Natural killer cell (primary cell): Measurements from ENCODE around the gene XAB2. TPM values are rescaled to one million over a fixed set of nuclear protein-coding genes. Genes with fewer than 3 reads are reported as not detected.

Source experiments
- ATAC-seq, 3 donors: fragments of 150-1000 bp in 2 of 3; fragments of 200-7000 bp in 1 of 3; cut with Tn5 transposase; 1 replicate in 1 of 3; 2 replicates in 2 of 3; pipeline ENCODE4 v1.10.0; 2021; ENCODE audit warnings: mild to moderate bottlenecking in 2 of 3, moderate library complexity in 2 of 3
- DNase-seq, 2 donors: peaks; one replicate each; pipeline versions ENCODE4 v3.0.0 to v3.0.0-alpha.2; 2013 to 2021; ENCODE audit warnings: mixed read lengths in 1 of 2
- H3K27ac ChIP-seq: one replicate; pipeline ENCODE4 v1.5.1; 2013; ENCODE audit warnings: mild to moderate bottlenecking, low read length
- H3K27me3 ChIP-seq: one replicate; pipeline ENCODE4 v1.6.1; 2013; ENCODE audit warnings: low read length; ENCODE audit not compliant: control insufficient read depth, insufficient read depth
- H3K36me3 ChIP-seq: one replicate; pipeline ENCODE4 v1.6.1; 2013; ENCODE audit warnings: low read length; ENCODE audit not compliant: control insufficient read depth, insufficient read depth
- H3K4me1 ChIP-seq: one replicate; pipeline ENCODE4 v1.6.1; 2013; ENCODE audit warnings: low read length; ENCODE audit not compliant: control insufficient read depth, insufficient read depth
- H3K4me3 ChIP-seq: one replicate; pipeline ENCODE4 v1.5.1; 2013; ENCODE audit warnings: low read length
- H3K9me3 ChIP-seq: one replicate; pipeline ENCODE4 v1.6.1; 2013; ENCODE audit warnings: low read length; ENCODE audit not compliant: control insufficient read depth, insufficient read depth
- H3K27ac Mint-ChIP-seq, 2 donors: one replicate each; pipeline ENCODE4 v1.8.0; 2022; ENCODE audit warnings: mild to moderate bottlenecking in 2 of 2, mixed read lengths in 2 of 2, moderate library complexity in 1 of 2
- H3K27me3 Mint-ChIP-seq, 2 donors: one replicate each; pipeline ENCODE4 v1.8.0; 2022; ENCODE audit warnings: low read depth in 2 of 2, mixed read lengths in 2 of 2
- H3K36me3 Mint-ChIP-seq: one replicate; pipeline ENCODE4 v1.8.0; 2022; ENCODE audit warnings: mixed read lengths
- H3K4me1 Mint-ChIP-seq, 2 donors: one replicate each; pipeline ENCODE4 v1.8.0; 2022; ENCODE audit warnings: mixed read lengths in 2 of 2
- H3K4me3 Mint-ChIP-seq: one replicate; pipeline ENCODE4 v1.8.0; 2022; ENCODE audit warnings: mild to moderate bottlenecking, moderate library complexity, mixed read lengths
- H3K9me3 Mint-ChIP-seq, 2 donors: one replicate each; pipeline ENCODE4 v1.8.0; 2022; ENCODE audit warnings: mixed read lengths in 2 of 2
- CTCF ChIP-seq: fragments of 200-600 bp; IDR thresholded peaks from one replicate; pipeline ENCODE4 v1.8.0; 2022; ENCODE audit warnings: antibody characterized with exemption
- WGBS: methylation state at CpG from one replicate; pipeline ENCODE4 v1.1.7; 2013; ENCODE audit warnings: missing lambda C conversion rate; ENCODE audit not compliant: insufficient coverage; 5-methylcytosine and 5-hydroxymethylcytosine counted together
- intact Hi-C: fragments of 100-400 bp; cut with micrococcal nuclease; formaldehyde crosslinking; loops from one replicate; pipeline ENCODE4 v1.14.2; 2022
- total RNA-seq, 4 donors: library from RNA; stranded (reverse); fragments of 120-200 nt in 1 of 4; gene quantifications; one replicate each; pipeline versions ENCODE4 v1.2.3 to v1.2.4, GENCODE V29; 2013 to 2022

Gene XAB2
- total RNA-seq, 3 donors from 2014 or later (not counting 1 experiment from before 2014, with no cell fraction given) = 60.2 to 70.8 (median 67.7) TPM

- peaks cover 0 to under 1% of the 10 kb centered on the region in 2 donors for H3K9me3 Mint-ChIP-seq
- no peaks in the 10 kb centered on the region for H3K27me3 ChIP-seq
- peaks cover 2% of the 10 kb centered on the region for H3K9me3 ChIP-seq
- DNase-seq (no peak), ATAC-seq (no peak)
- H3K36me3 Mint-ChIP-seq = no peaks in the 10 kb centered on the region
- no peaks in the 10 kb centered on the region for H3K36me3 ChIP-seq
- peaks cover 0 to 3% of the 10 kb centered on the region in 2 donors for H3K27me3 Mint-ChIP-seq
- H3K27ac ChIP-seq = no peak overlapping the region
- no peak overlapping the region for H3K27ac Mint-ChIP-seq
- no peak overlapping the region for H3K4me3 ChIP-seq
- no peak for TF ChIP-seq CTCF
- no peak overlapping the region for H3K4me3 Mint-ChIP-seq
- intact Hi-C loops = no loop called here
- H3K4me1 Mint-ChIP-seq = peaks cover 0 to 3% of the 10 kb centered on the region in 2 donors
- H3K4me1 ChIP-seq = no peaks in the 10 kb centered on the region
- WGBS = 86% methylated on average over 29 of the region's 31 CpGs
Measured at GRCh38 chr19:7610491-7611240, 18.7 kb downstream of the XAB2 start.

- DNase-seq (no peak), ATAC-seq (no peak)
- H3K9me3 ChIP-seq = peaks cover 4% of the 10 kb centered on the region
- no peaks in the 10 kb centered on the region for H3K36me3 ChIP-seq
- no peaks in the 10 kb centered on the region for H3K4me1 ChIP-seq
- H3K4me1 Mint-ChIP-seq = peaks cover 0 to 8% of the 10 kb centered on the region in 2 donors
- H3K4me3 Mint-ChIP-seq = no peak overlapping the region
- no peaks in the 10 kb centered on the region for H3K27me3 ChIP-seq
- H3K4me3 ChIP-seq = no peak overlapping the region
- no peak for TF ChIP-seq CTCF
- intact Hi-C loops = no loop called here
- WGBS = 92% methylated on average over 20 of the region's 25 CpGs
- H3K27ac ChIP-seq = no peak overlapping the region
- no peaks in the 10 kb centered on the region for H3K36me3 Mint-ChIP-seq
- no peak overlapping the region for H3K27ac Mint-ChIP-seq
- H3K9me3 Mint-ChIP-seq = peaks cover 0 to 3% of the 10 kb centered on the region in 2 donors
- peaks cover 0 to 12% of the 10 kb centered on the region in 2 donors for H3K27me3 Mint-ChIP-seq
Measured at GRCh38 chr19:7607874-7608560, 21.3 kb downstream of the XAB2 start.

GRCh38 chr19:7607212-7607873 is 22.0 kb downstream of the XAB2 start:
- TF ChIP-seq CTCF = no peak

More at GRCh38 chr19:7607212-7607873, 22.0 kb downstream of the XAB2 start:
- H3K27me3 ChIP-seq = no peaks in the 10 kb centered on the region
- peaks cover 0 to 3% of the 10 kb centered on the region in 2 donors for H3K9me3 Mint-ChIP-seq
- intact Hi-C loops = no loop called here
- H3K9me3 ChIP-seq = peaks cover 4% of the 10 kb centered on the region
- ATAC-seq (no peak), DNase-seq (no peak)
- H3K4me1 ChIP-seq = no peaks in the 10 kb centered on the region
- no peak overlapping the region for H3K4me3 ChIP-seq
- no peak overlapping the region for H3K4me3 Mint-ChIP-seq
- H3K27me3 Mint-ChIP-seq = peaks cover 0 to 12% of the 10 kb centered on the region in 2 donors
- no peak overlapping the region for H3K27ac ChIP-seq
- H3K27ac Mint-ChIP-seq = no peak overlapping the region
- no peaks in the 10 kb centered on the region for H3K36me3 Mint-ChIP-seq
- peaks cover 0 to 8% of the 10 kb centered on the region in 2 donors for H3K4me1 Mint-ChIP-seq
- no peaks in the 10 kb centered on the region for H3K36me3 ChIP-seq
- WGBS = 84% methylated on average over 7 of the region's 10 CpGs
